ENCODE results near the gene MRPL55. TPM values are rescaled to one million over a fixed set of nuclear protein-coding genes. Genes with fewer than 3 reads are reported as not detected.

Gene MRPL55
- total RNA-seq, 6 experiments from 2014 or later, result 48.3 to 55.4 (median 49.6) TPM

- peaks cover 29% of the 10 kb centered on the region for H3K27me3 Mint-ChIP-seq (ENCODE audit: insufficient read depth)
- H3K4me1 Mint-ChIP-seq (ENCODE audit: low read depth), result no peaks in the 10 kb centered on the region
- TF ChIP-seq, protein P1, sequence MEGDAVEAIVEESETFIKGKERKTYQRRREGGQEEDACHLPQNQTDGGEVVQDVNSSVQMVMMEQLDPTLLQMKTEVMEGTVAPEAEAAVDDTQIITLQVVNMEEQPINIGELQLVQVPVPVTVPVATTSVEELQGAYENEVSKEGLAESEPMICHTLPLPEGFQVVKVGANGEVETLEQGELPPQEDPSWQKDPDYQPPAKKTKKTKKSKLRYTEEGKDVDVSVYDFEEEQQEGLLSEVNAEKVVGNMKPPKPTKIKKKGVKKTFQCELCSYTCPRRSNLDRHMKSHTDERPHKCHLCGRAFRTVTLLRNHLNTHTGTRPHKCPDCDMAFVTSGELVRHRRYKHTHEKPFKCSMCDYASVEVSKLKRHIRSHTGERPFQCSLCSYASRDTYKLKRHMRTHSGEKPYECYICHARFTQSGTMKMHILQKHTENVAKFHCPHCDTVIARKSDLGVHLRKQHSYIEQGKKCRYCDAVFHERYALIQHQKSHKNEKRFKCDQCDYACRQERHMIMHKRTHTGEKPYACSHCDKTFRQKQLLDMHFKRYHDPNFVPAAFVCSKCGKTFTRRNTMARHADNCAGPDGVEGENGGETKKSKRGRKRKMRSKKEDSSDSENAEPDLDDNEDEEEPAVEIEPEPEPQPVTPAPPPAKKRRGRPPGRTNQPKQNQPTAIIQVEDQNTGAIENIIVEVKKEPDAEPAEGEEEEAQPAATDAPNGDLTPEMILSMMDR (IDR thresholded peaks at IDR 0.05), result no peak
- peaks cover 5% of the 10 kb centered on the region; the same call in 1 of the 2 replicates for H3K36me3 Mint-ChIP-seq (ENCODE audit: low read depth)
- H3K4me3 Mint-ChIP-seq, result no peak overlapping the region
- no peak for DNase-seq
- no peak overlapping the region for H3K27ac Mint-ChIP-seq
- H3K9me3 Mint-ChIP-seq, result no peaks in the 10 kb centered on the region
These were observed 27.8 kb upstream of the MRPL55 start for GRCh38 chr1:228136901-228137300.

GRCh38 chr1:228134591-228134990 is 25.5 kb upstream of the MRPL55 start:
- TF ChIP-seq, protein P1 (IDR thresholded peaks at IDR 0.05), result no peak
- Mint-ChIP-seq H3K27ac (no peak overlapping the region), H3K27me3 (ENCODE audit: insufficient read depth) (peaks cover 29% of the 10 kb centered on the region), H3K4me1 (ENCODE audit: low read depth) (peaks cover 6% of the 10 kb centered on the region), H3K4me3 (no peak overlapping the region), H3K36me3 (ENCODE audit: low read depth) (no peaks in the 10 kb centered on the region), H3K9me3 (no peaks in the 10 kb centered on the region)
- no peak for DNase-seq

GRCh38 chr1:228131766-228132165 is 22.7 kb upstream of the MRPL55 start:
- Mint-ChIP-seq H3K27ac (no peak overlapping the region), H3K4me3 (no peak overlapping the region), H3K9me3 (no peaks in the 10 kb centered on the region), H3K4me1 (ENCODE audit: low read depth) (peaks cover 6% of the 10 kb centered on the region), H3K36me3 (ENCODE audit: low read depth) (no peaks in the 10 kb centered on the region), H3K27me3 (ENCODE audit: insufficient read depth) (peaks cover 30% of the 10 kb centered on the region)
- TF ChIP-seq, protein P1 (IDR thresholded peaks at IDR 0.05), result no peak
- DNase-seq, result no peak

DNA sequence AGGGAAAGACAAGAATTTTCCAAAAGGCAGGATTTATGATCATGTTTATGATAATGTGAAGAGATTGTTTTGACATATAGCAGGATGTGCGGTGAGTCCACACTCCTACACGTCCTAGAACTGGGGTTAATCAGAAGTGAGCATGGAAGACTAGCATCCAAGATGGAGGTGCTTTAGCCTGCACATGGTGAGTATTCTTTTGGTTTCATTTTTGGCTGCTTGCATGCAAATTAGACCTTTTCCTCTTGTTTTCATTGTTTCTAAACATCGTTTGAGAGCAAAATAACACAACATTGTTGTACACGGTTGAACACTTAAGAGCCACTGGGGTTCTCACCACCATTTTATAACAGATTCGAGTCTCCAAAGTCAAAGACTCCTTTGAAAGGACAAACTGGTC is 16.1 kb upstream of the MRPL55 start:
- peaks cover 10% of the 10 kb centered on the region for H3K27me3 Mint-ChIP-seq (ENCODE audit: insufficient read depth)
- no peak for DNase-seq
- H3K4me1 Mint-ChIP-seq (ENCODE audit: low read depth), result peaks cover 10% of the 10 kb centered on the region
- TF ChIP-seq, protein P1 (IDR thresholded peaks at IDR 0.05), result no peak
- H3K4me3 Mint-ChIP-seq, result no peak overlapping the region
- no peaks in the 10 kb centered on the region for H3K9me3 Mint-ChIP-seq
- H3K36me3 Mint-ChIP-seq (ENCODE audit: low read depth), result no peaks in the 10 kb centered on the region
- H3K27ac Mint-ChIP-seq, result no peak overlapping the region

DNA sequence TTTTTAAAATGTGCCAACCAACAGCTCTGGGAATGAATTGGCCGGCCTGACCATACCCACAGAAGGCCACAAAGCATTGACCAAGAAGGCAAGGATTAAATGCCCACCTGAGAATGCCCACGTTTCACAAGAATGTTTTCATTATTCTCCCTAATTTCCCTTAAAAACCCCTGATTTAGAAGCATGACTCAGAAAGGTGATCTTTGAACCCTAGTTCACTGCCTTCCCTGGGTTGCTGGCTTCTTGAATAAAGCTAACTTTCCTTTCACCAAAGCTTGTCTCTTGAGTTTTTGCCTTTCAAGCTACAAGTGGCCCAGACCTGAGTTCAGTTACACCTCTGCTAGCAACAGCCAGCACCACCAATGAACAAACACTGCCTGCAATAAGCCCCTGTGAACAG is 14.4 kb upstream of the MRPL55 start:
- DNase-seq, result no peak
- TF ChIP-seq, protein P1 (IDR thresholded peaks at IDR 0.05), result no peak
- H3K27ac Mint-ChIP-seq, result no peak overlapping the region
- peaks cover 18% of the 10 kb centered on the region for H3K4me1 Mint-ChIP-seq (ENCODE audit: low read depth)
- H3K27me3 Mint-ChIP-seq (ENCODE audit: insufficient read depth), result peaks cover 9% of the 10 kb centered on the region
- H3K4me3 Mint-ChIP-seq, result no peak overlapping the region
- no peaks in the 10 kb centered on the region for H3K36me3 Mint-ChIP-seq (ENCODE audit: low read depth)
- no peaks in the 10 kb centered on the region; the same call in 1 of the 2 replicates for H3K9me3 Mint-ChIP-seq

GRCh38 chr1:228122921-228123441 is 13.9 kb upstream of the MRPL55 start:
- no peak overlapping the region for H3K4me3 Mint-ChIP-seq
- TF ChIP-seq, protein P1 (IDR thresholded peaks at IDR 0.05), result no peak
- H3K9me3 Mint-ChIP-seq, result peaks cover 3% of the 10 kb centered on the region
- DNase-seq, result no peak
- peaks cover 18% of the 10 kb centered on the region for H3K4me1 Mint-ChIP-seq (ENCODE audit: low read depth)
- no peak overlapping the region for H3K27ac Mint-ChIP-seq
- peaks cover 2% of the 10 kb centered on the region for H3K36me3 Mint-ChIP-seq (ENCODE audit: low read depth)
- peaks cover 9% of the 10 kb centered on the region for H3K27me3 Mint-ChIP-seq (ENCODE audit: insufficient read depth)
